Activated CD4-positive, CD25-positive, alpha-beta regulatory T cell treated with anti-CD3 and anti-CD28 coated beads, Interleukin-2, amount 50 U/mL, for 72 hours (primary cell): ENCODE measurements around the gene CLPTM1.

Experiments
- DNase-seq: peaks from one replicate; pipeline ENCODE4 v3.0.0; 2021

CLPTM1 gene

GRCh38 chr19:45016388-45017314, 61.5 kb downstream of the CLPTM1 start:
- DNase-seq, result peak; percentile 62

- DNase-seq, result no peak
These were observed 64.0 kb downstream of the CLPTM1 start for GRCh38 chr19:45019187-45019586.

- DNase-seq, result no peak
These were observed 64.9 kb downstream of the CLPTM1 start for GRCh38 chr19:45020071-45020470.

DNA sequence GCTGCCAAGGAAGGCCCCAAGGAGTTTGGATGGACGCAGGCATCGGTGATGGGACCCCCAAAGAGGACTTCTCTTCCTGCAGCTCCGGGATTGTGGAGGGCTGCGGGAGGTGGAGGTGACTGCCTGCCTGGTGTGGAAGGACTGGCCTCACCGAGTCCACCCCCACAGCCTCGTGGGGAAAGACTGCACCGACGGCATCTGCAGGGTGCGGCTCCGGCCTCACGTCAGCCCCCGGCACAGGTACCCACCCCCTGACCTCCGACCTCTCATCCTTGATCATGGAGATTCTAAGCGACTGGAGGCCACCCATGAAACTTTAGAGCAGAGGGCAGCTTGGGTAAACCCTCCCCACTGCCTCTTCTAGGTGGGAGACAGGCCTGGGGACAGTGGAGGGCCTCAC, 66.8 kb downstream of the CLPTM1 start:
- no peak for DNase-seq

DNA sequence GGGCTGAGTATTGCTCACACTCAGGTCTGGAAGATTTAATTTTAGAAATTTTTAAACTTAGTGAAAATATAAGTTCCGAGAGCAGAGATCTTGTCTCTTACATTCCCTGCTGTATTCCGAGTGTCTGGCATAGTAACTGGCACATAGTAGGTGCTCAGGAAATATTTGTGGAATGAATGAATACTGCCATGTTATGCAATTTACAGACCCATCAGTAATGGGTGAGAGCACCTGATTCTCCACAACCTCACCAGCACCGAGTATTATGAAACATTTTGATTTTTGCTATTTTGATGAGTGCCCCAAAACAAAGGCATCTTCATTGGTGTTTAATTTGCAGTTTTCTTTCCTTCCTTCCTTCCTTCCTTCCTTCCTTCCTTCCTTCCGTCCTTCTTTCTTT, 67.9 kb downstream of the CLPTM1 start:
- no peak for DNase-seq

GRCh38 chr19:45025264-45025663, 70.1 kb downstream of the CLPTM1 start:
- DNase-seq, result no peak

DNA sequence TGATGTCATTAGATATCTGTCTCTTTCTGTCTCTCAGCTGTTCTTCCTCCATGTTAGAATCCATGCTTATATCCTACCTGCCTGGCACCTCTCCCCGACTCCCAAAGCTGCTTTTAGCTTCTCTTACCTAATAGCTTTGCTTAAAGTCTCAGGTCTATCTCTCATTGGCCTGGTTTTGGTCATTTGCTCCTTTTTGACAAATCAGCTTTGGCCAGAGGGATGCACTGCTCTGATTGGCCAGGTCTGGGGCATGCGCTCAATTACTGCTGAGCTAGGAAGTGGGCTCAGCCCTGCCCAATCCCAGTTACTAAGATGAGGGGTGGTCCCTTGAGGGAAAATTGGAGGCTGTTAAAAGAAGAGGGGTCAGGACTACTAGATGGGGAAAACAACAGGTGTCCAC, 72.2 kb downstream of the CLPTM1 start:
- no peak for DNase-seq

DNA sequence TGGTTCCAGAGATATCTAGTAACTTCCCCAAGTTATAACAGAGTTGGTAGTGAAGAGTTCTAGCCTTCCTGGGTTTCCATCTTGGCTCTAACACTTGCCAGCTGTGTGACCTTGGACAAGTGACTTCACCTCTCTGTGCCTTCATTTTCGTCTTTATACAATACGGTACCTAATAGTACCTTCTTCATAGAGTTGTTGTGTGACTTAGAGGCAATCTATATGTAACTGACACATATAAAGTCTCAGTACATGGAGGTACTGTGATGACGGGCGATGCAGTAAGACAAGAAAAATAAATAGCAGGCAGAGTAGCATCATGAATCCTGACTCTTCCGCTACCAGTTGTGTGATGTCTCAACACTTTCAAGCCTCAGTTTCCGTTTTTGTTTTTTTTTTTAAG, 75.6 kb downstream of the CLPTM1 start:
- no peak for DNase-seq

DNA sequence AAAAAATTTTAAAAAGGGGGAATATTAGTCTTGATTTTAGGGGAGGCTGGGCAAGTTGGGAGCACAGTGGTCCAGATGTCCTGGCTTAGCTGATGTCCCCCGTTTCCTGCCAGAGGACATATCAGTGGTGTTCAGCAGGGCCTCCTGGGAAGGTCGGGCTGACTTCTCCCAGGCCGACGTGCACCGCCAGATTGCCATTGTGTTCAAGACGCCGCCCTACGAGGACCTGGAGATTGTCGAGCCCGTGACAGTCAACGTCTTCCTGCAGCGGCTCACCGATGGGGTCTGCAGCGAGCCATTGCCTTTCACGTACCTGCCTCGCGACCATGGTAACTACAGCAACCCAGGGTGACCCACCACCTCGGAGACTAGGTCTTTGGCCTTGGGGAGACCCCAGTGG, 77.2 kb downstream of the CLPTM1 start:
- no peak for DNase-seq

GRCh38 chr19:45035755-45036154, 80.6 kb downstream of the CLPTM1 start:
- no peak for DNase-seq

GRCh38 chr19:45037393-45038169, 82.4 kb downstream of the CLPTM1 start:
- DNase-seq, result no peak

- peak; percentile 90 for DNase-seq
These were observed 84.0 kb downstream of the CLPTM1 start, which contains the start of gene CLASRP for GRCh38 chr19:45038931-45039893. Gene CLASRP, plus strand, starts transcription at chr19:45039045. Its CDS starts 1,168 bp downstream, at chr19:45040213.

DNA sequence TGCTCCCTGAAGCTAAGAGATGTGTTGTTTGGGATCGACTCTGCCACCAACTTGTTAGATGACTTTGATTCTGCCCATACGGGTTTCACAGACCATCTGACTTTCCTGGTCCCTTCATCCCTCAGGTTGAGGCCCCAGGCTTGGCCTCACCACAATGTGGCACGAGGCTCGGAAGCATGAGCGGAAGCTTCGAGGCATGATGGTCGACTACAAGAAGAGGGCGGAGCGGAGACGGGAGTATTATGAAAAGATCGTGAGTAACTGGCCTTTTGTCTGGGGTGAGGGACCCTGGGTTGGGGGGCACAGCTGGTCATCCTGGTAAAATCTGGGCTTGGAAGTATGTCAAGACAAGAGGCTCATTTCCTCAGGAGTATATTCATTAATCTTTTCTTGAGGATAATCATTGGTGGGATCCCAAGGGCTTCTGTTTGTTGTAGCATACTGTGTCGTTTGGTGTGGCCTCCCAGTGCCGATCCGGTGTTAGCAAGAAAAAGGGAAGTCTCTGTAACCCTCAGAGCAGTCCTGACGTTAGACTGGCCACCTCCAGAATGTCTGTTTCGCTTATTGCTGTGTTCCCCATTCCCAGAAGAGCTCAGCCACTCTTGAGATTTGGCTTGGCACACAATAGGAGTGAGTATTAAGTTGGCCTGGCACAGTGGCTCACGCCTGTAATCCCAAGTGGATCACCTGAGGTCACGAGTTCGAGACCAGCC, 85.0 kb downstream of the CLPTM1 start:
- DNase-seq, result no peak

GRCh38 chr19:45041125-45041524, 85.9 kb downstream of the CLPTM1 start:
- no peak for DNase-seq
